ENCODE measurements around the gene EPB41L5. TPM values are rescaled to one million over a fixed set of nuclear protein-coding genes. Genes with fewer than 3 reads are reported as not detected.

The EPB41L5 gene
- polyA plus RNA-seq, 1 donor (not counting 4 experiments of a cell fraction or from before 2014, with no cell fraction given), result 17.8 TPM

GRCh38 chr2:120108749-120109148 lies 95.9 kb downstream of the EPB41L5 start:
- Histone ChIP-seq H3K36me3 (ENCODE audit: control insufficient read depth in 2 of 2, extremely low read depth in 1 of 2, insufficient read depth in 2 of 2, low read length in 2 of 2) (no peaks in the 10 kb centered on the region), H3K9me1 (ENCODE audit: control insufficient read depth, extremely low read depth, insufficient read depth, low read length) (no peaks in the 10 kb centered on the region), H3K9ac (ENCODE audit: control insufficient read depth, extremely low read depth, insufficient read depth, low read length) (no peak overlapping the region), H3K27ac (ENCODE audit: control insufficient read depth, insufficient read depth, low read length) (peak overlapping the region; percentile 58), H3K4me2 (ENCODE audit: control insufficient read depth, extremely low read depth, insufficient read depth, low read depth, low read length) (peak overlapping the region; percentile 63), H2AFZ (ENCODE audit: control insufficient read depth, low read length) (no peak overlapping the region), H3K9me3 (ENCODE audit: control insufficient read depth, low read depth, low read length) (no peaks in the 10 kb centered on the region), H3K4me3 (ENCODE audit: control insufficient read depth in 2 of 3, extremely low read depth in 1 of 3, insufficient read depth in 2 of 3, low read depth in 1 of 3, low read length in 3 of 3) (no peak overlapping the region), H3K27me3 (ENCODE audit: control insufficient read depth, extremely low read depth, insufficient read depth, low read length) (no peaks in the 10 kb centered on the region), H3K79me2 (ENCODE audit: control insufficient read depth, insufficient read depth, low read length) (no peaks in the 10 kb centered on the region), H3K4me1 (ENCODE audit: control insufficient read depth, extremely low read depth, insufficient read depth, low read length) (peaks cover 40% of the 10 kb centered on the region), H4K20me1 (ENCODE audit: control insufficient read depth, extremely low read depth, insufficient read depth, low read length) (no peaks in the 10 kb centered on the region)
- DNase-seq (ENCODE audit: low read depth, low spot score) (peak; percentile 7), FAIRE-seq (no peak)
- dilution Hi-C loops (cut with MboI; ENCODE audit: extremely low pct_ligation_motif_present, low sequenced_read_pairs), result no loop called here
- TF ChIP-seq, protein P1, sequence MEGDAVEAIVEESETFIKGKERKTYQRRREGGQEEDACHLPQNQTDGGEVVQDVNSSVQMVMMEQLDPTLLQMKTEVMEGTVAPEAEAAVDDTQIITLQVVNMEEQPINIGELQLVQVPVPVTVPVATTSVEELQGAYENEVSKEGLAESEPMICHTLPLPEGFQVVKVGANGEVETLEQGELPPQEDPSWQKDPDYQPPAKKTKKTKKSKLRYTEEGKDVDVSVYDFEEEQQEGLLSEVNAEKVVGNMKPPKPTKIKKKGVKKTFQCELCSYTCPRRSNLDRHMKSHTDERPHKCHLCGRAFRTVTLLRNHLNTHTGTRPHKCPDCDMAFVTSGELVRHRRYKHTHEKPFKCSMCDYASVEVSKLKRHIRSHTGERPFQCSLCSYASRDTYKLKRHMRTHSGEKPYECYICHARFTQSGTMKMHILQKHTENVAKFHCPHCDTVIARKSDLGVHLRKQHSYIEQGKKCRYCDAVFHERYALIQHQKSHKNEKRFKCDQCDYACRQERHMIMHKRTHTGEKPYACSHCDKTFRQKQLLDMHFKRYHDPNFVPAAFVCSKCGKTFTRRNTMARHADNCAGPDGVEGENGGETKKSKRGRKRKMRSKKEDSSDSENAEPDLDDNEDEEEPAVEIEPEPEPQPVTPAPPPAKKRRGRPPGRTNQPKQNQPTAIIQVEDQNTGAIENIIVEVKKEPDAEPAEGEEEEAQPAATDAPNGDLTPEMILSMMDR (optimal IDR thresholded peaks at IDR 0.05 in 1 of 3, IDR thresholded peaks at IDR 0.05 in 1 of 3, conservative IDR thresholded peaks at IDR 0.05 in 1 of 3; ENCODE audit: extremely low read depth in 1 of 3, insufficient read depth in 2 of 3, low read length in 3 of 3), result no peak
- no peak for TF ChIP-seq EZH2 (IDR thresholded peaks at IDR 0.05; ENCODE audit: low read length)

DNA sequence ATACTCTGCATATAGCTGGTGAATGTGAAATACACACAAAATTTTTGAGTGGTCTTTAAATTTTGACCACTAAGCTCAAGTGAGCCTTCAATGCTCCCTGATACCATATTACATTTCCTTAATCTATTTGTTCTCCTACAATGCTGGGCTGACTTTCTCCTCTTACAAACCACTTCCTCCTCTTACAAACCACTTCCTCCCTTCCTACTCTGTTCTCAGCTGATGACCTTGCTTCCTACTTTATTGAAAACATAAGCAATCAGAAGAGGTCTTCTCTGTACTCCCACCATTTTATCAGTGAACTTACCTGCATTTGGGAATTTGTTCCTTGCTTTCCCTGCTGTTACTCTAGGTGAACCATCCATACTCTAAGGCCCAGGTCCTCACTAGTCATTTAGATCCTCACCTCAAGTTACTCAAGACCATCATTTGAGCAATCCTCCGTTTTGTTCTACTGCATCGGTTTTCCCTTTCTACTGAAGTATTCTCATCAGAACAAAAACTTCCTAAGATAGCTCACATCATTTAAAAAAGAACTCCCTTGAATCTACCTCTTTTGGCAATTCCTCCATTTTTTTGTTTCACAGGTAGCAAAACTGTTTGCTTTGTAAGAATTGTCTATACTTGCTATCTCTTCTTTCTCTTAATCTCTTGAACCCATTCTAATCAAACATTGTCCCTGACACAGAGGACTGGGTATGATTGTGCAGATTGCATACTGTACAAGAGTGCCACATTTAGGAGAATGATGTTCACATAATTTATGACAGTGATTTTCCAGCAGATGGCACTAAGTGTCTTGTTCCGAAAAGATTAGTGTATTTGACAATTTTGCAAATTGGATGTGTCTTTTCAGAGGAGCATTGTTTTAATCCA lies 96.5 kb downstream of the EPB41L5 start:
- Histone ChIP-seq H3K4me3 (ENCODE audit: control insufficient read depth in 2 of 3, extremely low read depth in 1 of 3, insufficient read depth in 2 of 3, low read depth in 1 of 3, low read length in 3 of 3) (no peak overlapping the region), H3K9me1 (ENCODE audit: control insufficient read depth, extremely low read depth, insufficient read depth, low read length) (no peaks in the 10 kb centered on the region), H3K27ac (ENCODE audit: control insufficient read depth, insufficient read depth, low read length) (peak overlapping the region; percentile 58), H3K9me3 (ENCODE audit: control insufficient read depth, low read depth, low read length) (no peaks in the 10 kb centered on the region), H3K4me2 (ENCODE audit: control insufficient read depth, extremely low read depth, insufficient read depth, low read depth, low read length) (peak overlapping the region; percentile 63), H3K9ac (ENCODE audit: control insufficient read depth, extremely low read depth, insufficient read depth, low read length) (no peak overlapping the region), H3K36me3 (ENCODE audit: control insufficient read depth in 2 of 2, extremely low read depth in 1 of 2, insufficient read depth in 2 of 2, low read length in 2 of 2) (no peaks in the 10 kb centered on the region), H4K20me1 (ENCODE audit: control insufficient read depth, extremely low read depth, insufficient read depth, low read length) (no peaks in the 10 kb centered on the region), H3K27me3 (ENCODE audit: control insufficient read depth, extremely low read depth, insufficient read depth, low read length) (no peaks in the 10 kb centered on the region), H3K4me1 (ENCODE audit: control insufficient read depth, extremely low read depth, insufficient read depth, low read length) (peaks cover 33% of the 10 kb centered on the region), H3K79me2 (ENCODE audit: control insufficient read depth, insufficient read depth, low read length) (no peaks in the 10 kb centered on the region), H2AFZ (ENCODE audit: control insufficient read depth, low read length) (no peak overlapping the region)
- TF ChIP-seq EZH2 (IDR thresholded peaks at IDR 0.05; ENCODE audit: low read length), result no peak
- TF ChIP-seq, protein P1 (optimal IDR thresholded peaks at IDR 0.05 in 1 of 3, IDR thresholded peaks at IDR 0.05 in 1 of 3, conservative IDR thresholded peaks at IDR 0.05 in 1 of 3; ENCODE audit: extremely low read depth in 1 of 3, insufficient read depth in 2 of 3, low read length in 3 of 3), result peak in 2 of 3 experiments; percentile 32 to 49
- DNase-seq (ENCODE audit: low read depth, low spot score), result no peak
- dilution Hi-C loops (cut with MboI; ENCODE audit: extremely low pct_ligation_motif_present, low sequenced_read_pairs), result no loop called here
- peak; percentile 84 for FAIRE-seq

Data from keratinocyte (primary cell).